CD4-positive, alpha-beta memory T cell (primary cell): ENCODE results near the gene TCF12. TPM values are rescaled to one million over a fixed set of nuclear protein-coding genes. Genes with fewer than 3 reads are reported as not detected.

ENCODE experiments used
- CTCF ChIA-PET: fragments of 350-600 bp; sonication (Branson Sonifier 250); formaldehyde crosslinking; loops from one replicate; lab custom pipeline; 2021; ENCODE audit warnings: inconsistent platforms; ENCODE audit not compliant: partially characterized antibody; lab: Charles Lee
- POLR2A ChIA-PET: fragments of 350-600 bp; sonication (Branson Sonifier 250); formaldehyde crosslinking; loops from one replicate; lab custom pipeline; 2021; ENCODE audit not compliant: partially characterized antibody; lab: Charles Lee
- DNase-seq, 5 donors: peaks; one replicate each; pipeline versions ENCODE4 v3.0.0 to v3.0.0-alpha.2; 2020 to 2022; ENCODE audit warnings: mixed read lengths in 1 of 5
- H3K27ac ChIP-seq: one replicate; pipeline ENCODE4 v1.7.0; 2013; ENCODE audit warnings: low read depth, low read length
- H3K27me3 ChIP-seq: 2 replicates; pipeline ENCODE4 v1.7.0; 2013; ENCODE audit warnings: mild to moderate bottlenecking, low read length, moderate library complexity; ENCODE audit not compliant: insufficient read depth
- H3K36me3 ChIP-seq: 2 replicates; pipeline ENCODE4 v1.7.0; 2013; ENCODE audit warnings: mild to moderate bottlenecking, low read length, moderate library complexity; ENCODE audit not compliant: insufficient read depth
- H3K4me1 ChIP-seq: 2 replicates; pipeline ENCODE4 v1.7.0; 2013; ENCODE audit warnings: mild to moderate bottlenecking, low read length, moderate library complexity; ENCODE audit not compliant: insufficient read depth
- H3K4me3 ChIP-seq, 2 donors: one replicate each; pipeline ENCODE4 v1.7.0; 2013; ENCODE audit warnings: low read length in 2 of 2, mild to moderate bottlenecking in 1 of 2
- H3K9me3 ChIP-seq, 2 donors: one replicate each; pipeline ENCODE4 v1.7.0; 2013; ENCODE audit warnings: low read length in 2 of 2, control low read depth in 1 of 2; ENCODE audit not compliant: control insufficient read depth in 1 of 2
- H3K27ac Mint-ChIP-seq, 7 donors: one replicate each; pipeline ENCODE4 v1.8.0; 2020 to 2021; ENCODE audit warnings: mixed read lengths in 7 of 7, mild to moderate bottlenecking in 6 of 7, inconsistent platforms in 3 of 7, moderate library complexity in 3 of 7
- H3K27me3 Mint-ChIP-seq, 2 donors: one replicate each; pipeline ENCODE4 v1.8.0; 2020 to 2021; ENCODE audit warnings: mixed read lengths in 2 of 2
- H3K36me3 Mint-ChIP-seq, 2 donors: one replicate each; pipeline ENCODE4 v1.8.0; 2020 to 2021; ENCODE audit warnings: mixed read lengths in 2 of 2, inconsistent platforms in 1 of 2, mild to moderate bottlenecking in 1 of 2
- H3K4me1 Mint-ChIP-seq, 4 donors: one replicate each; pipeline ENCODE4 v1.8.0; 2020 to 2021; ENCODE audit warnings: mixed read lengths in 4 of 4, mild to moderate bottlenecking in 1 of 4
- H3K4me3 Mint-ChIP-seq, 8 donors: one replicate each; pipeline ENCODE4 v1.8.0; 2020 to 2021; ENCODE audit warnings: mixed read lengths in 8 of 8, mild to moderate bottlenecking in 7 of 8, moderate library complexity in 6 of 8, inconsistent platforms in 3 of 8
- H3K9me3 Mint-ChIP-seq, 8 donors: one replicate each; pipeline ENCODE4 v1.8.0; 2020 to 2021; ENCODE audit warnings: mixed read lengths in 8 of 8, mild to moderate bottlenecking in 5 of 8, inconsistent platforms in 3 of 8, moderate library complexity in 1 of 8
- intact Hi-C: fragments of 100-400 bp; cut with micrococcal nuclease; formaldehyde crosslinking; loops from one replicate; pipeline ENCODE4 v1.15.1; 2023
- polyA plus RNA-seq, 2 donors: library from polyadenylated mRNA; unstranded; fragments of 300-500 nt; fragmentation: Illumina TruSeq; gene quantifications; one replicate each; pipeline ENCODE4 v1.2.3, GENCODE V29; 2021
- total RNA-seq, 2 experiments: library from RNA; stranded (reverse); gene quantifications; one replicate each; pipeline ENCODE4 v1.2.3, GENCODE V29; 2021

TCF12 gene
- total and polyA plus RNA-seq, 4 experiments from 2014 or later, result 36.5 to 86.5 (median 68.4) TPM

- Mint-ChIP-seq H3K36me3 (peaks cover 0 to 4% of the 10 kb centered on the region in 2 donors), H3K27me3 (no peaks in the 10 kb centered on the region), H3K9me3 (peaks cover 0 to 2% (median 0%) of the 10 kb centered on the region in 8 donors), H3K27ac (peak overlapping the region in 4 of 7 donors; percentile 26 to 75 (median 36)), H3K4me3 (peak overlapping the region in 6 of 8 donors; percentile 20 to 67 (median 34)), H3K4me1 (peaks cover 35 to 57% (median 47%) of the 10 kb centered on the region in 4 donors)
- Histone ChIP-seq H3K27me3 (no peaks in the 10 kb centered on the region), H3K4me3 (no peak overlapping the region), H3K4me1 (peaks cover 42% of the 10 kb centered on the region), H3K27ac (no peak overlapping the region), H3K36me3 (no peaks in the 10 kb centered on the region), H3K9me3 (no peaks in the 10 kb centered on the region)
- intact Hi-C loops, result no loop called here
- no peak for DNase-seq
- ChIA-PET POLR2A (no interaction called here), CTCF (no interaction called here)
These were observed 44.7 kb downstream of the TCF12 start for GRCh38 chr15:56963126-56963525.

- ChIA-PET CTCF (no interaction called here), POLR2A (no interaction called here)
- Histone ChIP-seq H3K4me1 (peaks cover 37% of the 10 kb centered on the region), H3K36me3 (no peaks in the 10 kb centered on the region), H3K27me3 (no peaks in the 10 kb centered on the region), H3K4me3 (no peak overlapping the region), H3K27ac (no peak overlapping the region), H3K9me3 (no peaks in the 10 kb centered on the region)
- Mint-ChIP-seq H3K27ac (peak overlapping the region in 5 of 7 donors; percentile 6 to 80 (median 30)), H3K4me3 (peak overlapping the region in 6 of 8 donors; percentile 20 to 67 (median 42)), H3K36me3 (peaks cover 0 to 3% of the 10 kb centered on the region in 2 donors), H3K9me3 (no peaks in the 10 kb centered on the region), H3K4me1 (peaks cover 35 to 57% (median 46%) of the 10 kb centered on the region in 4 donors), H3K27me3 (no peaks in the 10 kb centered on the region)
- intact Hi-C loops, result no loop called here
- peak in 3 of 5 donors; percentile 7 to 23 (median 20) for DNase-seq
These were observed 45.3 kb downstream of the TCF12 start for GRCh38 chr15:56963710-56964109.

- H3K9me3 Mint-ChIP-seq, result no peaks in the 10 kb centered on the region
These were observed 45.7 kb downstream of the TCF12 start for GRCh38 chr15:56964182-56964581.

GRCh38 chr15:56965231-56966013 lies 47.0 kb downstream of the TCF12 start:
- Histone ChIP-seq H3K4me3 (no peak overlapping the region), H3K27ac (no peak overlapping the region), H3K4me1 (peaks cover 37% of the 10 kb centered on the region), H3K27me3 (no peaks in the 10 kb centered on the region), H3K9me3 (no peaks in the 10 kb centered on the region), H3K36me3 (no peaks in the 10 kb centered on the region)
- ChIA-PET POLR2A (no interaction called here), CTCF (no interaction called here)
- no peak overlapping the region for H3K27ac Mint-ChIP-seq
- peaks cover 3 to 4% of the 10 kb centered on the region in 2 donors for H3K36me3 Mint-ChIP-seq
- H3K4me1 Mint-ChIP-seq, result peaks cover 40 to 61% (median 50%) of the 10 kb centered on the region in 4 donors
- H3K9me3 Mint-ChIP-seq, result no peaks in the 10 kb centered on the region
- H3K4me3 Mint-ChIP-seq, result no peak overlapping the region
- no peaks in the 10 kb centered on the region for H3K27me3 Mint-ChIP-seq
- intact Hi-C loops, result no loop called here
- no peak for DNase-seq

More at GRCh38 chr15:56964182-56964581, 45.7 kb downstream of the TCF12 start:
- CTCF ChIA-PET, result no interaction called here
- Mint-ChIP-seq H3K4me3 (peak overlapping the region in 7 of 8 donors; percentile 18 to 67 (median 35)), H3K4me1 (peaks cover 37 to 57% (median 47%) of the 10 kb centered on the region in 4 donors), H3K27ac (peak overlapping the region in 3 of 7 donors; percentile 45 to 65 (median 61)), H3K27me3 (no peaks in the 10 kb centered on the region), H3K36me3 (peaks cover 0 to 3% of the 10 kb centered on the region in 2 donors)
- no peaks in the 10 kb centered on the region for H3K36me3 ChIP-seq
- no peak overlapping the region for H3K4me3 ChIP-seq
- intact Hi-C loops, result no loop called here
- H3K27ac ChIP-seq, result no peak overlapping the region
- H3K9me3 ChIP-seq, result no peaks in the 10 kb centered on the region
- POLR2A ChIA-PET, result no interaction called here
- no peaks in the 10 kb centered on the region for H3K27me3 ChIP-seq
- no peak for DNase-seq
- peaks cover 32% of the 10 kb centered on the region for H3K4me1 ChIP-seq

- POLR2A ChIA-PET, result no interaction called here
- peaks cover 41 to 66% (median 53%) of the 10 kb centered on the region in 4 donors for H3K4me1 Mint-ChIP-seq
- CTCF ChIA-PET, result no interaction called here
- Histone ChIP-seq H3K27ac (no peak overlapping the region), H3K36me3 (no peaks in the 10 kb centered on the region), H3K9me3 (no peaks in the 10 kb centered on the region), H3K27me3 (no peaks in the 10 kb centered on the region), H3K4me1 (peaks cover 42% of the 10 kb centered on the region), H3K4me3 (no peak overlapping the region)
- peak overlapping the region in 1 of 7 donors; percentile 50 for H3K27ac Mint-ChIP-seq
- no peaks in the 10 kb centered on the region for H3K9me3 Mint-ChIP-seq
- H3K4me3 Mint-ChIP-seq, result peak overlapping the region in 1 of 8 donors; percentile 38
- H3K27me3 Mint-ChIP-seq, result no peaks in the 10 kb centered on the region
- H3K36me3 Mint-ChIP-seq, result peaks cover 2 to 4% of the 10 kb centered on the region in 2 donors
- intact Hi-C loops, result no loop called here
- DNase-seq, result no peak
These were observed 48.9 kb downstream of the TCF12 start for GRCh38 chr15:56967336-56967735.

GRCh38 chr15:56968256-56968655 lies 49.8 kb downstream of the TCF12 start:
- H3K9me3 Mint-ChIP-seq, result no peaks in the 10 kb centered on the region
- ChIA-PET POLR2A (no interaction called here), CTCF (interaction anchor here (0.5 kb wide), 1 partner anchor 1548 kb away, joined by 3 read pairs; no protein-coding TSS in a partner anchor)
- peak overlapping the region in 1 of 8 donors; percentile 4 for H3K4me3 Mint-ChIP-seq
- no peaks in the 10 kb centered on the region for H3K36me3 ChIP-seq
- H3K27me3 Mint-ChIP-seq, result no peaks in the 10 kb centered on the region
- peaks cover 44% of the 10 kb centered on the region for H3K4me1 ChIP-seq
- H3K36me3 Mint-ChIP-seq, result peaks cover 0 to 4% of the 10 kb centered on the region in 2 donors
- no peaks in the 10 kb centered on the region for H3K9me3 ChIP-seq
- H3K27ac Mint-ChIP-seq, result peak overlapping the region in 1 of 7 donors; percentile 18
- intact Hi-C loops, result no loop called here
- no peak overlapping the region for H3K4me3 ChIP-seq
- H3K27me3 ChIP-seq, result no peaks in the 10 kb centered on the region
- DNase-seq, result no peak
- no peak overlapping the region for H3K27ac ChIP-seq
- H3K4me1 Mint-ChIP-seq, result peaks cover 40 to 66% (median 52%) of the 10 kb centered on the region in 4 donors

GRCh38 chr15:56968821-56969220 lies 50.4 kb downstream of the TCF12 start:
- peaks cover 39 to 66% (median 51%) of the 10 kb centered on the region in 4 donors for H3K4me1 Mint-ChIP-seq
- ChIA-PET CTCF (interaction anchor here (0.5 to 0.7 kb wide), 2 partner anchors 443 to 1547 kb away, joined by 3 read pairs; no protein-coding TSS in a partner anchor), POLR2A (no interaction called here)
- intact Hi-C loops, result no loop called here
- H3K4me3 ChIP-seq, result no peak overlapping the region
- no peaks in the 10 kb centered on the region for H3K27me3 Mint-ChIP-seq
- peak overlapping the region in 1 of 8 donors; percentile 20 for H3K4me3 Mint-ChIP-seq
- H3K9me3 ChIP-seq, result no peaks in the 10 kb centered on the region
- H3K27ac Mint-ChIP-seq, result peak overlapping the region in 1 of 7 donors; percentile 15
- DNase-seq, result no peak
- H3K27ac ChIP-seq, result no peak overlapping the region
- no peaks in the 10 kb centered on the region for H3K9me3 Mint-ChIP-seq
- H3K36me3 ChIP-seq, result no peaks in the 10 kb centered on the region
- peaks cover 0 to 4% of the 10 kb centered on the region in 2 donors for H3K36me3 Mint-ChIP-seq
- H3K4me1 ChIP-seq, result peaks cover 44% of the 10 kb centered on the region
- no peaks in the 10 kb centered on the region for H3K27me3 ChIP-seq
